Upper lobe of left lung (tissue), 6 donors: ENCODE results near the gene FAM83F. TPM values are rescaled to one million over a fixed set of nuclear protein-coding genes. Genes with fewer than 3 reads are reported as not detected.

Experiments
- ATAC-seq, 2 donors: fragments of 200-7000 bp; cut with Tn5 transposase; one replicate each; pipeline ENCODE4 v1.9.1; 2022; ENCODE audit warnings: mild to moderate bottlenecking in 2 of 2, moderate library complexity in 2 of 2; ENCODE audit not compliant: low FRiP score in 2 of 2
- DNase-seq, 2 donors: peaks; one replicate each; pipeline ENCODE4 v3.0.0-alpha.2; 2019 to 2020
- H3K27ac ChIP-seq, 4 donors: fragments of 200-600 bp; sonication (generic); one replicate each; pipeline ENCODE4 v1.5.1; 2016 to 2019
- H3K27me3 ChIP-seq, 4 donors: fragments of 200-600 bp; sonication (generic); one replicate each; pipeline ENCODE4 v1.5.1; 2017 to 2019
- H3K36me3 ChIP-seq, 4 donors: fragments of 200-600 bp; sonication (generic); one replicate each; pipeline ENCODE4 v1.5.1; 2016 to 2019
- H3K4me1 ChIP-seq, 4 donors: fragments of 200-600 bp; sonication (generic); one replicate each; pipeline ENCODE4 v1.5.1; 2018 to 2019
- H3K4me3 ChIP-seq, 4 donors: fragments of 200-600 bp; sonication (generic); one replicate each; pipeline ENCODE4 v1.5.1; 2017 to 2019; ENCODE audit warnings: mild to moderate bottlenecking in 2 of 4, moderate library complexity in 1 of 4
- H3K9me3 ChIP-seq, 4 donors: fragments of 200-600 bp; sonication (generic); one replicate each; pipeline ENCODE4 v1.5.1; 2018 to 2019
- CTCF ChIP-seq, 6 experiments: fragments of 450-650 bp in 4 of 6; fragments of 200-600 bp in 2 of 6; sonication (generic) in 2 of 6; IDR thresholded peaks; one replicate each; pipeline ENCODE4 v1.5.1; 2016 to 2019; ENCODE audit warnings: antibody characterized with exemption in 6 of 6
- EP300 ChIP-seq, 4 donors: sonication (generic); formaldehyde crosslinking; IDR thresholded peaks; one replicate each; pipeline ENCODE4 v1.5.1; 2017; ENCODE audit warnings: antibody characterized with exemption in 4 of 4, control low read depth in 2 of 4
- POLR2A ChIP-seq, 4 donors: fragments of 450-650 bp; IDR thresholded peaks; one replicate each; pipeline ENCODE4 v1.5.1; 2016 to 2017; ENCODE audit warnings: antibody characterized with exemption in 4 of 4, mild to moderate bottlenecking in 2 of 4
- POLR2AphosphoS5 ChIP-seq, 2 donors: sonication (generic); formaldehyde crosslinking; IDR thresholded peaks; one replicate each; pipeline ENCODE4 v1.5.1; 2017; ENCODE audit warnings: antibody characterized with exemption in 2 of 2
- WGBS, 2 donors: methylation state at CpG; one replicate each; pipeline ENCODE4 v1.1.5; 2017 to 2018; 5-methylcytosine and 5-hydroxymethylcytosine counted together
- total RNA-seq, 6 donors: library from RNA; depleted of rRNA in 4 of 6; stranded (reverse); fragments of >200 nt in 4 of 6; gene quantifications; one replicate each; pipeline versions ENCODE4 v1.1.0 to v1.2.1, GENCODE V29; 2016 to 2021
- donor health status: DM: no; HTN: no; CAD: no; lungs with moderate emphysema.
- donor health status: DM: no; HTN: yes; CAD: no; lungs with severe emphysema.

Gene FAM83F
- total RNA-seq, 6 donors from 2014 or later = 0.23 to 2.8 (median 0.67) TPM

DNA sequence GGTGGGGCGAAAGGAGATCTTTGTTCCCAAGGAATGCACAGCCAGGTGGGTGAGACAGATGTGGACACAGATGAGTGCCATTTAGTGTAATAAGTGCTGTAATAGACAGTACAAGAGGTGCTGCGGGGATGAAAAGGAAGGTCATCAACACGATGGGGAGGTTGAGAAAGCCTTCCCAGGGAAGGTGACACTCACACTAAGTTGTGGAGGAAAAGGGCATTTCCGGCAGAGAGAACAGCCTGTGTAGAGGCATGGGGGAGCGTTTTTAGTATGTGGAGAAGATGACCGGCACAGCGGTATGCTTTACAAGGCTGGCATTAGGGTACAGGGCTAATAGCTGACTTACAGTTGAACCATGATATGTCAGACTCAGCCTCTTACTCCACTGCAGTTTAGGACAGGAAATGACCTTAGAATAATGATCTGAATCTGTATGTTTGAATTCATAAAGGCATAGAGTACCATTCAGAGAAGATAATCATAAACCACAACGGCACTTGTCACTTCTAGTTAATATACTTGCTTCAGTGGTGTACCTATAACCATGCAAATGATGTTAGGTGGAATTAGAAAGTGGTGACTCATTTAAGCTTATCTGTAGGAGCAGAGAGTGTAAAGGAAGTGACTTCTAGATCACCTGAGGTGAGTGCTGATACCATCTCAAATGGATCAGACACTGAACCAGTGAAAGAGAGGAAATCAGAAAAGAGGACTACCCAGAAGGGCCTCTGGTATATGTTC is 60.6 kb downstream of the FAM83F start:
- H3K4me1 ChIP-seq = peaks cover 7 to 52% (median 35%) of the 10 kb centered on the region in 4 donors
- H3K27me3 ChIP-seq = no peaks in the 10 kb centered on the region
- no peaks in the 10 kb centered on the region for H3K36me3 ChIP-seq
- H3K9me3 ChIP-seq = no peaks in the 10 kb centered on the region
- H3K4me3 ChIP-seq = no peak overlapping the region
- no peak for ATAC-seq
- no peak for DNase-seq
- no peak for TF ChIP-seq EP300 (IDR thresholded peaks at IDR 0.05)
- no peak for TF ChIP-seq POLR2A (IDR thresholded peaks at IDR 0.05)
- no peak for TF ChIP-seq CTCF (IDR thresholded peaks at IDR 0.05)
- no peak for TF ChIP-seq POLR2AphosphoS5 (IDR thresholded peaks at IDR 0.05)
- WGBS, 2 donors = 65 to 67% methylated on average over 8 of the region's 8 CpGs
- H3K27ac ChIP-seq = peak overlapping the region in 2 of 4 donors; percentile 4 to 29

- Histone ChIP-seq H3K36me3 (no peaks in the 10 kb centered on the region), H3K9me3 (no peaks in the 10 kb centered on the region), H3K4me3 (no peak overlapping the region), H3K27me3 (no peaks in the 10 kb centered on the region), H3K4me1 (peaks cover 7 to 45% (median 29%) of the 10 kb centered on the region in 4 donors), H3K27ac (no peak overlapping the region)
- WGBS, 2 donors = 82 to 93% methylated on average over 4 of the region's 4 CpGs
- ATAC-seq (no peak), DNase-seq (no peak)
- no peak for TF ChIP-seq POLR2AphosphoS5 (IDR thresholded peaks at IDR 0.05)
- TF ChIP-seq POLR2A (IDR thresholded peaks at IDR 0.05) = no peak
- TF ChIP-seq CTCF (IDR thresholded peaks at IDR 0.05) = no peak
- no peak for TF ChIP-seq EP300 (IDR thresholded peaks at IDR 0.05)
These were observed 61.4 kb downstream of the FAM83F start for GRCh38 chr22:40056154-40056553.

DNA sequence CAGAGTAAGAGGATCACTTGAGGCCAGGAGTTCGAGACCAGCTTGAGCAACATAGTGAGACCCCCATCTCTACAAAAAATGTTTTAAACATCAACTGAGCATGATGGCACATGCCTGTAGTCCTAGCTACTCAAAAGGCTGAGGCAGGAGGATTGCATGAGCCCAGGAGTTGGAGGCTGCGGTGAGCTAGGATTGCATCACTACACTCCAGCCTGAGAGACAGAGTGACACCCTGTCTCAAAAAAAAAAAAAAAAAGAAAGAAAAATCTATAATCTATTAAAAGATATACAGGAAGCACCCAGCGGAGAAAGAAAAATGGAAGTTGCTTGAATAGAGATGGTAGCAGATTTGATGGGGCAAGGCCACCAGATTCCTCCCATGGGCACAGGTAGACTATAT is 61.8 kb downstream of the FAM83F start:
- TF ChIP-seq CTCF (IDR thresholded peaks at IDR 0.05) (no peak), EP300 (IDR thresholded peaks at IDR 0.05) (no peak)
- H3K4me1 ChIP-seq = peaks cover 7 to 41% (median 25%) of the 10 kb centered on the region in 4 donors
- WGBS, 2 donors = 73 to 79% methylated on average over 3 of the region's 3 CpGs
- no peaks in the 10 kb centered on the region for H3K36me3 ChIP-seq
- DNase-seq (no peak), ATAC-seq (no peak)
- H3K9me3 ChIP-seq = no peaks in the 10 kb centered on the region
- no peak overlapping the region for H3K27ac ChIP-seq
- H3K27me3 ChIP-seq = no peaks in the 10 kb centered on the region
- no peak overlapping the region for H3K4me3 ChIP-seq

GRCh38 chr22:40057652-40058051 is 62.9 kb downstream of the FAM83F start:
- TF ChIP-seq POLR2A (IDR thresholded peaks at IDR 0.05) (no peak), EP300 (IDR thresholded peaks at IDR 0.05) (no peak), POLR2AphosphoS5 (IDR thresholded peaks at IDR 0.05) (no peak), CTCF (IDR thresholded peaks at IDR 0.05) (no peak)
- Histone ChIP-seq H3K36me3 (no peaks in the 10 kb centered on the region), H3K4me1 (peaks cover 7 to 37% (median 22%) of the 10 kb centered on the region in 4 donors), H3K9me3 (no peaks in the 10 kb centered on the region), H3K27ac (peak overlapping the region in 1 of 4 donors; percentile 54), H3K27me3 (no peaks in the 10 kb centered on the region), H3K4me3 (no peak overlapping the region)
- DNase-seq = no peak
- ATAC-seq = no peak

- ATAC-seq (no peak), DNase-seq (no peak)
- Histone ChIP-seq H3K27me3 (no peaks in the 10 kb centered on the region), H3K27ac (peak overlapping the region in 1 of 4 donors; percentile 54), H3K4me3 (no peak overlapping the region), H3K4me1 (peaks cover 7 to 37% (median 20%) of the 10 kb centered on the region in 4 donors), H3K9me3 (no peaks in the 10 kb centered on the region), H3K36me3 (no peaks in the 10 kb centered on the region)
- 49 to 53% methylated on average over 5 of the region's 5 CpGs for WGBS, 2 donors
- TF ChIP-seq POLR2AphosphoS5 (IDR thresholded peaks at IDR 0.05) = no peak
- no peak for TF ChIP-seq EP300 (IDR thresholded peaks at IDR 0.05)
- peak in 1 of 6 experiments; percentile 9 for TF ChIP-seq CTCF (IDR thresholded peaks at IDR 0.05)
- TF ChIP-seq POLR2A (IDR thresholded peaks at IDR 0.05) = no peak
These were observed 63.5 kb downstream of the FAM83F start for GRCh38 chr22:40058265-40058664.
